ENCODE results near the gene ADCY9.
A peak's percentile ranks its signal among the peaks of the same experiment; 100 is the strongest.

The ADCY9 gene

GRCh38 chr16:4124535-4125294 is 8.5 kb upstream of the ADCY9 start:
- ChIA-PET POLR2A (ENCODE audit: low non-redundant PET) (no interaction called here), CTCF (no interaction called here)
- H3K27ac ChIP-seq: no peak overlapping the region
- no peak for DNase-seq (ENCODE audit: low spot score)
- TF ChIP-seq CTCF (conservative IDR thresholded peaks at IDR 0.05; ENCODE audit: low read depth): no peak

GRCh38 chr16:4123616-4124300 is 7.5 kb upstream of the ADCY9 start:
- ChIA-PET CTCF (interaction anchor here (0.6 to 0.7 kb wide), 2 partner anchors 13 to 83 kb away, joined by 3 read pairs; no protein-coding TSS in a partner anchor), POLR2A (ENCODE audit: low non-redundant PET) (no interaction called here)
- no peak overlapping the region for H3K27ac ChIP-seq
- no peak for TF ChIP-seq CTCF (conservative IDR thresholded peaks at IDR 0.05; ENCODE audit: low read depth)
- DNase-seq (ENCODE audit: low spot score): no peak

- ChIA-PET CTCF (no interaction called here), POLR2A (ENCODE audit: low non-redundant PET) (no interaction called here)
Measured at GRCh38 chr16:4120176-4120575, 3.9 kb upstream of the ADCY9 start.

GRCh38 chr16:4117250-4117578 is 972 bp upstream of the ADCY9 start:
- no peak for DNase-seq (ENCODE audit: low spot score)
- POLR2A ChIA-PET (ENCODE audit: low non-redundant PET): no interaction called here
- peak overlapping the region; percentile 77 for H3K27ac ChIP-seq
- TF ChIP-seq CTCF (conservative IDR thresholded peaks at IDR 0.05; ENCODE audit: low read depth): no peak
- CTCF ChIA-PET: no interaction called here

More at GRCh38 chr16:4120176-4120575, 3.9 kb upstream of the ADCY9 start:
- TF ChIP-seq CTCF (conservative IDR thresholded peaks at IDR 0.05; ENCODE audit: low read depth): no peak
- H3K27ac ChIP-seq: no peak overlapping the region
- no peak for DNase-seq (ENCODE audit: low spot score)

- POLR2A ChIA-PET (ENCODE audit: low non-redundant PET): interaction anchor here (0.6 kb wide), 1 partner anchor 57 kb away, joined by 3 read pairs; no protein-coding TSS in a partner anchor
- no peak for TF ChIP-seq CTCF (conservative IDR thresholded peaks at IDR 0.05; ENCODE audit: low read depth)
- DNase-seq (ENCODE audit: low spot score): peak; percentile 18
- CTCF ChIA-PET: interaction anchor here (0.7 to 2.2 kb wide), 3 partner anchors 73 to 138 kb away, joined by 3 to 13 read pairs (median 6); no protein-coding TSS in a partner anchor
- peak overlapping the region; percentile 77 for H3K27ac ChIP-seq
Measured at GRCh38 chr16:4115949-4116318, 308 bp downstream of the ADCY9 start.

GRCh38 chr16:4115209-4115948 is 863 bp downstream of the ADCY9 start:
- CTCF ChIA-PET: interaction anchor here (0.6 to 2.2 kb wide), 4 partner anchors 74 to 138 kb away, joined by 3 to 13 read pairs (median 4); no protein-coding TSS in a partner anchor

More at GRCh38 chr16:4115209-4115948, 863 bp downstream of the ADCY9 start:
- peak overlapping the region; percentile 77 for H3K27ac ChIP-seq
- DNase-seq (ENCODE audit: low spot score): peak; percentile 71
- no peak for TF ChIP-seq CTCF (conservative IDR thresholded peaks at IDR 0.05; ENCODE audit: low read depth)
- POLR2A ChIA-PET (ENCODE audit: low non-redundant PET): interaction anchor here (0.6 kb wide), 1 partner anchor 58 kb away, joined by 3 read pairs; no protein-coding TSS in a partner anchor
